Liver (tissue), 9 donors: ENCODE data around the gene ZSWIM6. TPM values are rescaled to one million over a fixed set of nuclear protein-coding genes. Genes with fewer than 3 reads are reported as not detected.
"Not testable (repeated sequence)": the region's sequence is repeated elsewhere in the genome, so short reads cannot be mapped to it uniquely, and the experiment has no call there.

Source experiments
- DNase-seq: peaks from one replicate; pipeline ENCODE4 v3.0.0-alpha.2; 2017; ENCODE audit warnings: low spot score
- H3K27ac ChIP-seq, 2 donors: one replicate each; pipeline ENCODE4 v1.7.0; 2013; ENCODE audit warnings: inconsistent platforms in 2 of 2, low read length in 2 of 2, control low read depth in 1 of 2, low read depth in 1 of 2, mild to moderate bottlenecking in 1 of 2
- H3K27me3 ChIP-seq, 4 donors: one replicate each; pipeline versions ENCODE4 v1.6.1 to v1.7.0; 2013; ENCODE audit warnings: low read length in 3 of 4, inconsistent platforms in 1 of 4, mild to moderate bottlenecking in 1 of 4, moderate library complexity in 1 of 4; ENCODE audit not compliant: control insufficient read depth in 4 of 4, insufficient read depth in 4 of 4
- H3K36me3 ChIP-seq, 4 donors: one replicate each; pipeline versions ENCODE4 v1.6.1 to v1.7.0; 2013; ENCODE audit warnings: low read length in 3 of 4, mild to moderate bottlenecking in 3 of 4, low read depth in 1 of 4, moderate library complexity in 1 of 4; ENCODE audit not compliant: control insufficient read depth in 4 of 4, insufficient read depth in 3 of 4
- H3K4me1 ChIP-seq, 4 donors: one replicate each; pipeline versions ENCODE4 v1.6.1 to v1.7.0; 2013; ENCODE audit warnings: low read length in 3 of 4, mild to moderate bottlenecking in 3 of 4, moderate library complexity in 1 of 4; ENCODE audit not compliant: control insufficient read depth in 4 of 4, insufficient read depth in 4 of 4
- H3K4me3 ChIP-seq, 3 donors: one replicate each; pipeline versions ENCODE4 v1.6.1 to v1.7.0; 2013; ENCODE audit warnings: low read length in 3 of 3, control low read depth in 1 of 3, low read depth in 1 of 3, mild to moderate bottlenecking in 1 of 3
- H3K9ac ChIP-seq, 2 donors: one replicate each; pipeline ENCODE4 v1.7.0; 2013; ENCODE audit warnings: low read length in 2 of 2, mild to moderate bottlenecking in 2 of 2, moderate library complexity in 2 of 2, control low read depth in 1 of 2, low read depth in 1 of 2
- H3K9me3 ChIP-seq, 4 donors: one replicate each; pipeline versions ENCODE4 v1.6.1 to v1.7.0; 2013; ENCODE audit warnings: low read length in 3 of 4; ENCODE audit not compliant: control insufficient read depth in 4 of 4
- CTCF ChIP-seq: fragments of 150-350 bp; IDR thresholded peaks from 2 replicates; pipeline ENCODE4 v1.5.1; 2017; ENCODE audit warnings: improper control_type of control experiment, low read depth, low read length; ENCODE audit not compliant: missing input control
- EGR1 ChIP-seq, 2 donors: IDR thresholded peaks; 2 replicates each; pipeline ENCODE4 v1.6.1; 2016 to 2018; ENCODE audit warnings: antibody characterized with exemption in 2 of 2, low read depth in 2 of 2
- FOXA1 ChIP-seq: IDR thresholded peaks from 2 replicates; pipeline ENCODE4 v1.6.1; 2016; ENCODE audit warnings: antibody characterized with exemption
- FOXA2 ChIP-seq: IDR thresholded peaks from 2 replicates; pipeline ENCODE4 v1.6.1; 2016; ENCODE audit warnings: antibody characterized with exemption
- GABPA ChIP-seq, 2 donors: IDR thresholded peaks in 1 of 2; conservative IDR thresholded peaks in 1 of 2; 2 replicates each; pipeline ENCODE4 v1.6.1; 2016; ENCODE audit warnings: antibody characterized with exemption in 2 of 2, mild to moderate bottlenecking in 1 of 2, moderate library complexity in 1 of 2
- HNF4G ChIP-seq: IDR thresholded peaks from 2 replicates; pipeline ENCODE4 v1.6.1; 2016; ENCODE audit warnings: antibody characterized with exemption
- JUND ChIP-seq, 2 donors: IDR thresholded peaks; 2 replicates each; pipeline ENCODE4 v1.6.1; 2016; ENCODE audit warnings: antibody characterized with exemption in 2 of 2
- MAX ChIP-seq: IDR thresholded peaks from 2 replicates; pipeline ENCODE4 v1.6.1; 2016; ENCODE audit warnings: antibody characterized with exemption
- NR2F2 ChIP-seq: IDR thresholded peaks from 2 replicates; pipeline ENCODE4 v1.6.1; 2016; ENCODE audit warnings: antibody characterized with exemption
- RAD21 ChIP-seq, 2 donors: IDR thresholded peaks; 2 replicates each; pipeline ENCODE4 v1.6.1; 2016; ENCODE audit warnings: antibody characterized with exemption in 2 of 2, mild to moderate bottlenecking in 2 of 2
- REST ChIP-seq: IDR thresholded peaks from 2 replicates; pipeline ENCODE4 v1.6.1; 2016; ENCODE audit warnings: antibody characterized with exemption, mild to moderate bottlenecking
- RXRA ChIP-seq, 2 donors: IDR thresholded peaks; 2 replicates each; pipeline ENCODE4 v1.6.1; 2017 to 2018; ENCODE audit warnings: antibody characterized with exemption in 2 of 2, mild to moderate bottlenecking in 1 of 2
- SP1 ChIP-seq: IDR thresholded peaks from 2 replicates; pipeline ENCODE4 v1.6.1; 2018; ENCODE audit warnings: antibody characterized with exemption, mild to moderate bottlenecking
- TAF1 ChIP-seq: conservative IDR thresholded peaks from 2 replicates; pipeline ENCODE4 v1.6.1; 2016; ENCODE audit warnings: antibody characterized with exemption, mild to moderate bottlenecking
- YY1 ChIP-seq: IDR thresholded peaks from 2 replicates; pipeline ENCODE4 v1.6.1; 2016; ENCODE audit warnings: antibody characterized with exemption, mild to moderate bottlenecking
- WGBS: extraction: QIAGEN DNeasy Blood & Tissue Kit; methylation state at CpG from one replicate; pipeline ENCODE4 v1.1.7; 2013; 5-methylcytosine and 5-hydroxymethylcytosine counted together
- polyA plus RNA-seq, 2 donors: library from polyadenylated mRNA; stranded (reverse) in 1 of 2; unstranded in 1 of 2; fragments of 200-250 nt in 1 of 2; fragments of >200 nt in 1 of 2; fragmentation: Nextera tagmentation in 1 of 2; extraction: Ambion mirVana in 1 of 2; gene quantifications; one replicate each; pipeline versions ENCODE4 v1.2.1 to v1.2.3, GENCODE V29; 2013 to 2015
- total RNA-seq, 2 donors: library from RNA; depleted of rRNA; stranded (reverse); fragments of >200 nt; gene quantifications; one replicate each; pipeline ENCODE4 v1.2.3, GENCODE V29; 2014
- donor health status: healthy.
- donor health status: healthy.
- donor health status: healthy.
- donor health status: healthy.
- donor health status: healthy.

Gene ZSWIM6
- total and polyA plus RNA-seq, 4 donors: 1.3 to 5.2 (median 3.3) TPM

- not testable (repeated sequence) for H3K4me1 ChIP-seq, H3K27ac ChIP-seq, DNase-seq
Observed at GRCh38 chr5:61421262-61421661, 89.2 kb downstream of the ZSWIM6 start.

GRCh38 chr5:61423487-61424145, 91.6 kb downstream of the ZSWIM6 start:
- no peak overlapping the region for H3K27ac ChIP-seq
- TF ChIP-seq FOXA2 (no peak), MAX (no peak), GABPA (IDR thresholded peaks at IDR 0.05 in 1 of 2, conservative IDR thresholded peaks at IDR 0.05 in 1 of 2) (no peak), RAD21 (IDR thresholded peaks at IDR 0.05) (no peak), REST (no peak), SP1 (no peak), JUND (IDR thresholded peaks at IDR 0.05) (no peak), TAF1 (no peak), EGR1 (IDR thresholded peaks at IDR 0.05; ENCODE audit: low read depth in 2 of 2) (no peak), NR2F2 (no peak), CTCF (no peak), YY1 (no peak), FOXA1 (no peak)
- DNase-seq: no peak

More at GRCh38 chr5:61421262-61421661, 89.2 kb downstream of the ZSWIM6 start:
- not testable (repeated sequence) for H3K27me3 ChIP-seq, H3K36me3 ChIP-seq, H3K9me3 ChIP-seq, H3K4me3 ChIP-seq, H3K9ac ChIP-seq

GRCh38 chr5:61425918-61426317, 93.9 kb downstream of the ZSWIM6 start:
- WGBS: 97% methylated on average over 1 of the region's 1 CpG

More at GRCh38 chr5:61423487-61424145, 91.6 kb downstream of the ZSWIM6 start:
- Histone ChIP-seq H3K4me1 (peaks cover 0 to 4% (median 1%) of the 10 kb centered on the region in 4 donors), H3K9me3 (no peaks in the 10 kb centered on the region), H3K4me3 (no peak overlapping the region), H3K27me3 (no peaks in the 10 kb centered on the region), H3K36me3 (no peaks in the 10 kb centered on the region), H3K9ac (no peak overlapping the region)
- 73% methylated on average over 3 of the region's 3 CpGs for WGBS

More at GRCh38 chr5:61425918-61426317, 93.9 kb downstream of the ZSWIM6 start:
- no peak for DNase-seq
- H3K27me3 ChIP-seq: no peaks in the 10 kb centered on the region
- H3K27ac ChIP-seq: no peak overlapping the region
- no peak for TF ChIP-seq REST
- TF ChIP-seq RAD21 (IDR thresholded peaks at IDR 0.05): no peak
- TF ChIP-seq YY1: no peak
- TF ChIP-seq HNF4G: no peak
- TF ChIP-seq RXRA (IDR thresholded peaks at IDR 0.05): no peak
- TF ChIP-seq CTCF: no peak
- no peaks in the 10 kb centered on the region for H3K9me3 ChIP-seq
- no peak overlapping the region for H3K4me3 ChIP-seq
- peaks cover 0 to 17% (median 3%) of the 10 kb centered on the region in 4 donors for H3K4me1 ChIP-seq
- H3K9ac ChIP-seq: no peak overlapping the region
- H3K36me3 ChIP-seq: no peaks in the 10 kb centered on the region
